Right lobe of liver (tissue), 6 donors: Measurements from ENCODE around the gene FMN1. TPM values are rescaled to one million over a fixed set of nuclear protein-coding genes. Genes with fewer than 3 reads are reported as not detected.
"Not testable (repeated sequence)": the region's sequence is repeated elsewhere in the genome, so short reads cannot be mapped to it uniquely, and the experiment has no call there.

Experiments used
- ATAC-seq, 4 donors: fragments of 200-7000 bp; cut with Tn5 transposase; one replicate each; pipeline ENCODE4 v1.9.1; 2020; ENCODE audit warnings: mild to moderate bottlenecking in 4 of 4, moderate library complexity in 4 of 4
- DNase-seq, 3 donors: peaks; one replicate each; pipeline ENCODE4 v3.0.0-alpha.2; 2020
- H3K27ac ChIP-seq, 3 donors: fragments of 200-600 bp; one replicate each; pipeline ENCODE4 v1.8.0; 2022
- H3K27me3 ChIP-seq, 2 donors: fragments of 200-600 bp; one replicate each; pipeline ENCODE4 v1.8.0; 2022
- H3K36me3 ChIP-seq, 4 donors: fragments of 200-600 bp; sonication (generic) in 1 of 4; one replicate each; pipeline versions ENCODE4 v1.5.1 to v1.8.0; 2017 to 2022; ENCODE audit warnings: control low read depth in 1 of 4
- H3K4me1 ChIP-seq, 4 donors: fragments of 200-600 bp; sonication (generic) in 1 of 4; one replicate each; pipeline versions ENCODE4 v1.5.1 to v1.8.0; 2017 to 2022; ENCODE audit warnings: control low read depth in 1 of 4
- H3K4me3 ChIP-seq, 3 donors: fragments of 200-600 bp; one replicate each; pipeline ENCODE4 v1.8.0; 2022
- H3K9me3 ChIP-seq, 4 donors: fragments of 200-600 bp; sonication (generic) in 1 of 4; one replicate each; pipeline versions ENCODE4 v1.5.1 to v1.8.0; 2017 to 2022; ENCODE audit warnings: control low read depth in 1 of 4
- CTCF ChIP-seq, 4 donors: fragments of 200-600 bp in 3 of 4; fragments of 450-650 bp in 1 of 4; IDR thresholded peaks; one replicate each; pipeline versions ENCODE4 v1.5.1 to v1.8.0; 2016 to 2022; ENCODE audit warnings: antibody characterized with exemption in 4 of 4, mild to moderate bottlenecking in 2 of 4
- POLR2A ChIP-seq: fragments of 450-650 bp; IDR thresholded peaks from one replicate; pipeline ENCODE4 v1.6.1; 2017; ENCODE audit warnings: antibody characterized with exemption, mild to moderate bottlenecking
- WGBS: methylation state at CpG from one replicate; pipeline ENCODE4 v1.1.6; 2018; ENCODE audit warnings: low coverage, low lambda C conversion rate; ENCODE audit not compliant: insufficient coverage; ENCODE audit errors: missing lambda C conversion rate; 5-methylcytosine and 5-hydroxymethylcytosine counted together
- intact Hi-C, 2 donors: fragments of 100-400 bp; cut with DNase I; formaldehyde crosslinking; loops; one replicate each; pipeline versions ENCODE4 v1.11.2 to v1.14.1; 2022
- total RNA-seq, 6 experiments: library from RNA; depleted of rRNA in 2 of 6; stranded (reverse); fragments of >200 nt in 2 of 6; fragmentation: NEBNext Ultra II Directional in 3 of 6; extraction: Animal tissue kit (Norgen Biotek cat#: 25700) in 3 of 6; gene quantifications; one replicate each; pipeline versions ENCODE4 v1.1.0 to v1.2.4, GENCODE V29; 2016 to 2023
- donor health status: DM: no; HTN: yes; CAD: no.
- donor health status: DM: no; HTN: no; CAD: no.
- donor health status: DM: no; HTN: no; CAD: no.
- donor health status: DM: no; HTN: yes; CAD: no.
- donor health status: DM: no; HTN: yes; CAD: no.

FMN1 gene
- total RNA-seq, 6 experiments from 2014 or later = 1.1 to 6.8 (median 3.1) TPM

GRCh38 chr15:32953533-32953910 is 241.0 kb downstream of the FMN1 start:
- Histone ChIP-seq H3K36me3 (no peaks in the 10 kb centered on the region), H3K27ac (no peak overlapping the region), H3K27me3 (no peaks in the 10 kb centered on the region), H3K4me3 (no peak overlapping the region), H3K9me3 (no peaks in the 10 kb centered on the region), H3K4me1 (no peaks in the 10 kb centered on the region)
- intact Hi-C loops = no loop called here
- TF ChIP-seq POLR2A (no peak), CTCF (IDR thresholded peaks at IDR 0.05) (no peak)
- WGBS = 66% methylated on average over 7 of the region's 7 CpGs
- no peak for ATAC-seq
- DNase-seq = no peak

DNA sequence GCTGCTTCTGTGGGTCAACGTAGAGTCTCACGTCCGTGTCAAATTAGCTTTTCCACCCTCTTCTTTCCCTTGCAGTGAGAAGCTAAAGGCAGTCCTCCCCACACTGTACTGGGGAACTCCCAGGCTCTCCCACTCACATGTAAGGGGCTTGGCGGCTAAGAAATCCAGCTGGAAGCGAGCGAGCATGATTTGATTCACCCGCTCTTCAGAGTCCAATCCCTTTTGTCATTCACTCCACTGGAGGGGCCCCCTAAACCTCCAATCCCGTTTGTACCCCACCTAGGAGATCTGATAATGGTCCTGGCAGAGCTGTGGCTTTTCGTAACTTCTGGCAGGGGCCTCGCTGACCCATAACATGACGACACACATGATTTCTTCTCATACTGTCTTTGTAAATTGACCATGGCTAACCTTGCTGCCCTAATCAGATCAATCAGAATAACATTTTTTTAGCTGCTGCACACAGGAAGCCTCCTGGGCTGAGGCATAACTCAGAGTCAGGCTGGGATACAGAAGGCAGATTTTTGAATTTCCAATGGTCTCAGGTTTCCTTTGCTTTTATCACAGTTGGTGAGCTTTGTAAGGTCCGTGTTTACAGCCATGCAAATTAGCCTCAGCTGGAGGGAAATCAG is 241.5 kb downstream of the FMN1 start:
- Histone ChIP-seq H3K36me3 (no peaks in the 10 kb centered on the region), H3K4me3 (no peak overlapping the region), H3K27me3 (no peaks in the 10 kb centered on the region), H3K4me1 (no peaks in the 10 kb centered on the region), H3K9me3 (no peaks in the 10 kb centered on the region), H3K27ac (no peak overlapping the region)
- 62% methylated on average over 12 of the region's 12 CpGs for WGBS
- intact Hi-C loops = no loop called here
- ATAC-seq (no peak), DNase-seq (no peak)
- TF ChIP-seq CTCF (IDR thresholded peaks at IDR 0.05) (no peak), POLR2A (no peak)

DNA sequence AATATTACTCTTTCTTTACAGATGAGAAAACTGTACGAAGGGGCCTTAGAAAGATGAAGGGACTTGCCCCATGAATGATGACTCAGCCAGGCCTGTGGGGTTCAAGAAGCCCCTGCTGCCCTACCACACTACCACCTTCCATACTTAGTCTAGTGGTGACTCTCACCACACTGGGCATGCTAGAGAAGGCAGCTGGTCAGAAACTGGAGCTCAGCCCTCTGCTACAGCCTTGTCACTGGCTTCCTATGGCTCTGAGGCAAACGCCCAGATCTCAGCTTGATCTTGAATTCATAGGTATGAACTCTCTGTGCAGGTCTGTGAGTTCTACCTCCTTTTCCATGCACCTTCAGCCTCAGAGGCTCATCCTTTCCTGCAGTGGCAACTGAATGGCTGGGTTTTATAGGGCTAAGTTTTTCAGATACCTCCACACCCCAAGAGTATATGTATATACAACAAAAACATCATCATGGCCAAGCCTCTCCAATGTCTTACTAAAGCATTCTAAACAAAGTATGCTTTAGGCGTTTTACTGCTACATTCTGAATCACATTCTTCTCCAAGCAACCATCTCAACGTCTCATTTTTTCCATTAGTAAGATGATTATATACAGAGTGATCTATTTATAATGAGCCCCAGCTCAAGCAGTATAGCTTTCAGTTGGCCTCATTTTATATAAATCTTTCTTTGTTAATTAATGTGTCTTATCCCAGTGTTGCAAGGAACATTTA is 242.6 kb downstream of the FMN1 start:
- H3K36me3 ChIP-seq = no peaks in the 10 kb centered on the region
- no peaks in the 10 kb centered on the region for H3K27me3 ChIP-seq
- no peak overlapping the region for H3K27ac ChIP-seq
- intact Hi-C loops = no loop called here
- TF ChIP-seq CTCF (IDR thresholded peaks at IDR 0.05) (no peak), POLR2A (no peak)
- ATAC-seq (no peak), DNase-seq (no peak)
- H3K4me3 ChIP-seq = no peak overlapping the region
- no peaks in the 10 kb centered on the region for H3K4me1 ChIP-seq
- 29% methylated on average over 3 of the region's 4 CpGs for WGBS
- H3K9me3 ChIP-seq = no peaks in the 10 kb centered on the region

GRCh38 chr15:32950051-32950450 is 244.5 kb downstream of the FMN1 start:
- H3K36me3 ChIP-seq, H3K27me3 ChIP-seq, ATAC-seq, H3K4me1 ChIP-seq, intact Hi-C loops, DNase-seq, H3K4me3 ChIP-seq, H3K9me3 ChIP-seq, H3K27ac ChIP-seq: not testable (repeated sequence)

GRCh38 chr15:32946210-32946609 is 248.3 kb downstream of the FMN1 start:
- TF ChIP-seq POLR2A = no peak
- Histone ChIP-seq H3K27ac (no peak overlapping the region), H3K4me3 (no peak overlapping the region), H3K36me3 (no peaks in the 10 kb centered on the region), H3K4me1 (no peaks in the 10 kb centered on the region), H3K27me3 (no peaks in the 10 kb centered on the region), H3K9me3 (no peaks in the 10 kb centered on the region)
- 75% methylated on average over 2 of the region's 4 CpGs for WGBS
- DNase-seq (no peak), ATAC-seq (no peak)
- intact Hi-C loops = no loop called here
